Parathyroid adenoma (tissue), 2 donors: ENCODE measurements around the gene DPYD.

Experiments used
- H2AFZ ChIP-seq: fragments of 300-600 bp; sonication (generic); one replicate; pipeline ENCODE4 v1.7.0; 2017; ENCODE audit warnings: antibody characterized with exemption, mild to moderate bottlenecking
- H3K27ac ChIP-seq: fragments of 300-600 bp; sonication (generic); one replicate; pipeline ENCODE4 v1.7.0; 2017
- H3K27me3 ChIP-seq: fragments of 300-600 bp; sonication (generic); one replicate; pipeline ENCODE4 v1.7.0; 2017; ENCODE audit warnings: low read length; ENCODE audit not compliant: control insufficient read depth, insufficient read depth
- H3K36me3 ChIP-seq: fragments of 300-600 bp; sonication (generic); one replicate; pipeline ENCODE4 v1.7.0; 2017; ENCODE audit warnings: low read length; ENCODE audit not compliant: control insufficient read depth, insufficient read depth
- H3K4me1 ChIP-seq: fragments of 300-600 bp; sonication (generic); one replicate; pipeline ENCODE4 v1.7.0; 2017; ENCODE audit warnings: control low read depth
- H3K4me2 ChIP-seq: fragments of 300-600 bp; sonication (generic); one replicate; pipeline ENCODE4 v1.7.0; 2017; ENCODE audit warnings: low read length
- H3K4me3 ChIP-seq: fragments of 300-600 bp; sonication (generic); one replicate; pipeline ENCODE4 v1.7.0; 2017; ENCODE audit warnings: low read depth, low read length
- H3K79me2 ChIP-seq: fragments of 300-600 bp; sonication (generic); one replicate; pipeline ENCODE4 v1.7.0; 2017; ENCODE audit warnings: control low read depth
- H3K9ac ChIP-seq: fragments of 300-600 bp; sonication (generic); one replicate; pipeline ENCODE4 v1.7.0; 2017; ENCODE audit warnings: mild to moderate bottlenecking
- H3K9me3 ChIP-seq: fragments of 300-600 bp; sonication (generic); one replicate; pipeline ENCODE4 v1.7.0; 2017; ENCODE audit warnings: low read length; ENCODE audit not compliant: control insufficient read depth
- TF ChIP-seq, protein P1 (sequence below): fragments of 300-600 bp; sonication (generic); IDR thresholded peaks from one replicate; pipeline ENCODE4 v1.7.0; 2017; ENCODE audit warnings: antibody characterized with exemption, mild to moderate bottlenecking
- donor health status: primary hyperparathyroidism.

The DPYD gene

DNA sequence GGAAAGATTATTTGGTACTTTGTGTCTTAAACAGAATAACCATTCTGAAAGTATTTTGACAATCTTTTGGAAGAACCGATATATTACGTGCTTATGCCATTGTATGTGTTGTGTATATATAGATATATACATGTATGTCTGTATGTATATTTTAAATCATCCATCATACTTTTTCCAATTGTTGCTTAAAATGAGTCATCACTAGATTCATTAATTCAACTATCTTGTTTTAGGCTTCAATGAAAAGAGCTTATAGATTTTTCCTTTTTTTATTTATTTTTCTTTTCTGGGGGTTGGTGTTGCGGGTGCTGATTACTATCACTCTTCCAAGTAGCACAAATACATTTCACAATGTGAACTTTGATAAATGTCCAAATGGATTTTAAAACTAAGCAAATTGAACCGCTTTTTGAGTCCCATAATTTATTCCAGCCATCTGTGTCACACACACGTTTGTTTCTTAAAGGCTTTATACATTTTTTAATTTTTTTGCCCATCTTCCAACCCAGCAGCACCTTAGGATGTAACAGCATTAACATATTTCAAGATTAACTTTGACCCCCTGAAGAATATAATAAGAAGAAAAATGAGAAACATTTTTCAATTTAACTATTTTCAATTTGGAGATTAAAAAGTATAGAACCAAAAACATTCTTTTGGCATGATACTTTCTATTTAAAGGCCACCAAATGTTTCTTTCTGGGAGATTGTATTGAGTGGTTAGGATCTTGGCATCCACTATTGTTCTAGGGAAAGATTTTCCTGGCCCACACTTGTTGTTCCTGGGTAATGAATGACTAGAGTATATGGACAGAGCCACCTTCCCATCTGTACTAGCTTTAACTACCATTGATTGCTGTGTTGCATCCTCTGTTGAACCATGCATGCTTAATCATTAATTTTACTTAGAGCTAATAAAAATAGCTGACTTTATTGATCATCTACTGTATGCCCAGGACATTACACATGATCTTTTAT lies 9.3 kb upstream of the DPYD start:
- TF ChIP-seq, protein P1, sequence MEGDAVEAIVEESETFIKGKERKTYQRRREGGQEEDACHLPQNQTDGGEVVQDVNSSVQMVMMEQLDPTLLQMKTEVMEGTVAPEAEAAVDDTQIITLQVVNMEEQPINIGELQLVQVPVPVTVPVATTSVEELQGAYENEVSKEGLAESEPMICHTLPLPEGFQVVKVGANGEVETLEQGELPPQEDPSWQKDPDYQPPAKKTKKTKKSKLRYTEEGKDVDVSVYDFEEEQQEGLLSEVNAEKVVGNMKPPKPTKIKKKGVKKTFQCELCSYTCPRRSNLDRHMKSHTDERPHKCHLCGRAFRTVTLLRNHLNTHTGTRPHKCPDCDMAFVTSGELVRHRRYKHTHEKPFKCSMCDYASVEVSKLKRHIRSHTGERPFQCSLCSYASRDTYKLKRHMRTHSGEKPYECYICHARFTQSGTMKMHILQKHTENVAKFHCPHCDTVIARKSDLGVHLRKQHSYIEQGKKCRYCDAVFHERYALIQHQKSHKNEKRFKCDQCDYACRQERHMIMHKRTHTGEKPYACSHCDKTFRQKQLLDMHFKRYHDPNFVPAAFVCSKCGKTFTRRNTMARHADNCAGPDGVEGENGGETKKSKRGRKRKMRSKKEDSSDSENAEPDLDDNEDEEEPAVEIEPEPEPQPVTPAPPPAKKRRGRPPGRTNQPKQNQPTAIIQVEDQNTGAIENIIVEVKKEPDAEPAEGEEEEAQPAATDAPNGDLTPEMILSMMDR: no peak
- Histone ChIP-seq H2AFZ (no peak overlapping the region), H3K4me1 (no peaks in the 10 kb centered on the region), H3K4me2 (no peak overlapping the region), H3K36me3 (no peaks in the 10 kb centered on the region), H3K27me3 (no peaks in the 10 kb centered on the region), H3K4me3 (no peak overlapping the region), H3K9me3 (no peaks in the 10 kb centered on the region), H3K9ac (no peak overlapping the region), H3K79me2 (no peaks in the 10 kb centered on the region), H3K27ac (no peak overlapping the region)

GRCh38 chr1:97926017-97926708 lies 5.3 kb upstream of the DPYD start:
- H3K27ac ChIP-seq: no peak overlapping the region
- H3K9me3 ChIP-seq: no peaks in the 10 kb centered on the region

GRCh38 chr1:97925151-97925550 lies 4.3 kb upstream of the DPYD start:
- H3K9me3 ChIP-seq: no peaks in the 10 kb centered on the region
- H3K4me1 ChIP-seq: no peaks in the 10 kb centered on the region
- H3K9ac ChIP-seq: no peak overlapping the region
- no peaks in the 10 kb centered on the region for H3K27me3 ChIP-seq
- no peaks in the 10 kb centered on the region for H3K36me3 ChIP-seq
- no peak overlapping the region for H3K4me2 ChIP-seq
- no peak overlapping the region for H3K4me3 ChIP-seq
- no peak overlapping the region for H2AFZ ChIP-seq
- TF ChIP-seq, protein P1: no peak
- H3K79me2 ChIP-seq: no peaks in the 10 kb centered on the region
- no peak overlapping the region for H3K27ac ChIP-seq

More at GRCh38 chr1:97926017-97926708, 5.3 kb upstream of the DPYD start:
- Histone ChIP-seq H3K79me2 (no peaks in the 10 kb centered on the region), H3K4me1 (no peaks in the 10 kb centered on the region), H3K9ac (no peak overlapping the region), H2AFZ (no peak overlapping the region), H3K4me2 (no peak overlapping the region), H3K36me3 (no peaks in the 10 kb centered on the region), H3K27me3 (no peaks in the 10 kb centered on the region), H3K4me3 (no peak overlapping the region)
- TF ChIP-seq, protein P1: no peak

DNA sequence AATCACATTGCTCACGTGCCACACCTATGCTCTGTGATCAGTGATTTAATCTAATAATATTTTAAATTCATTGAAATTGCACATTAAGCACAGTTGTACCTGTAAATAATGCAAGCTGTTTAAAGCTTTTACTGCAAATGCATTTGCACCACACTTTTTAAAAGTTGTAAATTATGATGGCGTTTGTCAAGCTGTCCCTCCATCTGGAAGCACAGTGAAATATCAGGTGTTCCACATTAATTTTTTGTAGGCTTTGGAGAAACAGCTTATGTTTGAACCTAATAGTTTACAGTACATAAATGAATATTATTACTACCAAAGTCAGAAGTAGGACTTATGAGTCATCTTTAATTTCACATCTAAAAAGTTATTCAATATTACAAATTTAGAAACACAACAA lies 3.0 kb upstream of the DPYD start:
- no peak overlapping the region for H3K4me2 ChIP-seq
- no peaks in the 10 kb centered on the region for H3K79me2 ChIP-seq
- H3K4me1 ChIP-seq: no peaks in the 10 kb centered on the region
- H2AFZ ChIP-seq: no peak overlapping the region
- H3K9ac ChIP-seq: no peak overlapping the region
- no peak overlapping the region for H3K4me3 ChIP-seq
- TF ChIP-seq, protein P1: no peak
- no peak overlapping the region for H3K27ac ChIP-seq
- H3K27me3 ChIP-seq: no peaks in the 10 kb centered on the region
- H3K36me3 ChIP-seq: no peaks in the 10 kb centered on the region
- H3K9me3 ChIP-seq: no peaks in the 10 kb centered on the region
